ENCODE data around the gene MRPS27. TPM values are rescaled to one million over a fixed set of nuclear protein-coding genes. Genes with fewer than 3 reads are reported as not detected.
A peak's percentile ranks its signal among the peaks of the same experiment; 100 is the strongest.

The MRPS27 gene
- total and polyA plus RNA-seq, 5 experiments from 2014 or later, result 31.7 to 48.5 (median 43.6) TPM

DNA sequence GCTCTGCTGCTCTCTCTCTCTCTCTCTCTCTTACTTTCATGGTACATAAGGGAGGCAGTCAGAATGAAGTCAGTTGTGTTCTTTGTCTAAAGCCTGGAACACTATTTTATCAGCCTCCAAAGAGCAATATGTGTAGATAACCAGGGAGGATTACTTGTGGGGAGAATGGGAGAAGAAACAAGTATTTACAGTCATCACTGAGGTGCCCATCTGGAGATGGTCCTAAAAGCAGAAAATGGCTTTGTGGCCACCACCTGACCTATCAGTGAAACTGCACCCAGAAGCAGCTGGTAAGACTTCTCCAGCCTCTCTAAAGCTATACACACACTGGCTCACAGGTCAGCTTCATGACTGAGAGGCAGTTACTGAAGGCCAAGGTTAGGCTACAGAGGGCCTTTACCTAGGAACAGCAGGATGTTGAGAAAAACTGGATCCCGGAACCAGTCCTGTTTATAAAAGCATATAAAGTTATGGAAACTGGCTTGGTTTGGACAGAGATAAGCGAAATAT lies 75.1 kb downstream of the MRPS27 start:
- no peak for ATAC-seq
- Mint-ChIP-seq H3K27me3 (no peaks in the 10 kb centered on the region), H3K27ac (peak overlapping the region in 1 of 10 donors; percentile 14), H3K9me3 (no peaks in the 10 kb centered on the region), H3K36me3 (peaks cover 0 to 24% (median 2%) of the 10 kb centered on the region in 3 donors), H3K4me1 (peaks cover 22 to 51% (median 31%) of the 10 kb centered on the region in 4 donors), H3K4me3 (no peak overlapping the region)
- POLR2A ChIA-PET, result no interaction called here
- no peak for DNase-seq

DNA sequence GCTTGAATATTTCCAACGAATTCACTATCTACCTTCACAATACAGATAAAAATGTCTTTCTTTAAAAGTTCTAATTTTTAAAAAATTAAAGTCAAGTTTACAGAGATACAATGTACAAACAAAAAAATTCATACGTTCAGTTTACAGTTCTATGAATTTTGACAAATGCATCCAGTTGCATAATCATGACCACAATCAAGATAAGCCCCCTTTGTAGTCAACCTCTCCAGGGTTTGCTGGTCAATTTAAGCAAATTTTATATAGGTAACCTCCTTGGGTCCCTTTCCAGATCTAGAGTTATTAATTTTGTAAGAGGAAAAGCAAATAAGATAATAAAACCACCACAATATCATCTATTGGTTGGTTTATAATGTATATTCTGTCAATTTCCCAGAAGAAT lies 76.3 kb downstream of the MRPS27 start:
- no peak for DNase-seq
- Mint-ChIP-seq H3K9me3 (no peaks in the 10 kb centered on the region), H3K4me3 (no peak overlapping the region), H3K27me3 (no peaks in the 10 kb centered on the region), H3K27ac (no peak overlapping the region), H3K36me3 (peaks cover 0 to 30% (median 5%) of the 10 kb centered on the region in 3 donors), H3K4me1 (peaks cover 22 to 47% (median 28%) of the 10 kb centered on the region in 4 donors)
- ATAC-seq, result no peak
- POLR2A ChIA-PET, result no interaction called here

DNA sequence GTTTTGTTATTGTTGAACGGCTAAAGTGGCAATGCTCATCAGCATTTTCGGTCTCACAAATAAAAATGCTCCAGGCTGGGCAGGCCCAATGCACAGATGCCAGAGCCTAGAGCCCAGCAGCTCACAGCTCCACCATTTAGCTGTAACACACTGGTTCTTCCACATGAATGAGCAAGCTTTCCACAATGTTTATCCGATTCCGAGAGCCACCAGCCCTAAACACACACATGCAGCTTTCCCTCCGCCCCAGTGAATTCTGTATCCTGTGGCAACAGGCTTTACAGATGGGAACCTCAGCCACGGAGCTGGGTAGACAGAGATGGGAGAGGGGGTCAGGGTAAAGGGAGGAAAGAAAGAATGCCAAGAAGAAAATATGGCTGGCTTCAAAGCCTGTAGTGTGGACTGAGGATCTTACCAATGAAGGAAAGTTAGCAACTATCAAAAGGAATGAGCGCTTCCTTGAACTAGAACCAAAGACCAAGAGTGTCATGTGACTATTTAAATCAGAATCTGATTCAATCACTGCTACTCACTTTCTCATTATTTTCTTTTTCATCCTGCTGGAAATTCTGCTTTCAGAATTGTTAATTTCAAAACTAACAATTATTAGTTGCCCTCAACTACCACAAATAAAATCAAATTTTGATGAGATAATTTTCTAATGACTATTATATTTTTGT lies 77.1 kb downstream of the MRPS27 start:
- H3K9me3 Mint-ChIP-seq, result no peaks in the 10 kb centered on the region
- DNase-seq (no peak), ATAC-seq (no peak)
- no peaks in the 10 kb centered on the region for H3K27me3 Mint-ChIP-seq
- H3K27ac Mint-ChIP-seq, result no peak overlapping the region
- peaks cover 0 to 35% (median 11%) of the 10 kb centered on the region in 3 donors for H3K36me3 Mint-ChIP-seq
- H3K4me3 Mint-ChIP-seq, result no peak overlapping the region
- H3K4me1 Mint-ChIP-seq, result peaks cover 22 to 44% (median 27%) of the 10 kb centered on the region in 4 donors
- POLR2A ChIA-PET, result no interaction called here

GRCh38 chr5:72241346-72242003 lies 78.6 kb downstream of the MRPS27 start:
- Mint-ChIP-seq H3K4me3 (no peak overlapping the region), H3K27ac (no peak overlapping the region), H3K36me3 (peaks cover 0 to 48% (median 20%) of the 10 kb centered on the region in 3 donors), H3K4me1 (peaks cover 15 to 40% (median 21%) of the 10 kb centered on the region in 4 donors), H3K27me3 (no peaks in the 10 kb centered on the region), H3K9me3 (no peaks in the 10 kb centered on the region)
- POLR2A ChIA-PET, result no interaction called here
- no peak for DNase-seq
- ATAC-seq, result no peak

DNA sequence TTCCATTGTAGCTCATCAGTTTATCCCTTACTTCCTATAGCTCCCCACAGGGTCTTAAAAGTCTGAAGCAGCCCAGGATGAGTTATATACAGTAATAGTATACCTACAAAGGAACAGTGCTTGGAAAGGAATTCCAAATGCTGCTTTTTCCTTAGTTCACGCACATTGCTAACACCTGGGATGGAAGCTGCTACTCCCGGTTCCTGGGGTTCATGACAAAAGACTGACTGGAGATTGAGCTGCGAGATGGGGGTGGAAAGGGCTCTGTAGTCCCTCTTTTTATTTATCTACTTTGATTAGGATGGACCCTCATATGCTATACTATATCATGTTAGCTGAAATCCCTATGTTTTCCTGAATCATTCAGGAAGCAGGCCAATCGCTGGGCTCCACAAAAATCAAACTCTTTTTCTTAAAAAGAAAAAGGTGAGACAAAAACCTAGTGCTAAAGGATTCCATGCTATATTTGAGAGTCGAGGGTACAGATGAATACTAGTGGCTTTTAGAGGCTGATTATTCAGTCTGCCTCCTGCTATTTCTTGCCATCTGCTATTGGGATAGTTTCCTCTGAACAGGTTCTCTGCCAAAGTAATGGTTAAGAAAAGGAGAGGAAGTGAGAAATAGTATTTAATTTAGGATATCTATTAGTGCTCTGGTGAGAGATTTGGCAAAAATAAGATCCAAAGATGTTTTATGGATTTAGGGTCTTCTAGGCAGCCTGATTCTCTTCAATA lies 81.2 kb downstream of the MRPS27 start:
- peaks cover 11 to 41% (median 22%) of the 10 kb centered on the region in 4 donors for H3K4me1 Mint-ChIP-seq
- POLR2A ChIA-PET, result no interaction called here

GRCh38 chr5:72237879-72238278 lies 82.2 kb downstream of the MRPS27 start:
- POLR2A ChIA-PET, result no interaction called here

More for the DNA sequence above, 81.2 kb downstream of the MRPS27 start:
- Mint-ChIP-seq H3K4me3 (no peak overlapping the region), H3K27ac (no peak overlapping the region), H3K9me3 (no peaks in the 10 kb centered on the region), H3K27me3 (no peaks in the 10 kb centered on the region), H3K36me3 (peaks cover 0 to 71% (median 32%) of the 10 kb centered on the region in 3 donors)
- DNase-seq (no peak), ATAC-seq (no peak)

DNA sequence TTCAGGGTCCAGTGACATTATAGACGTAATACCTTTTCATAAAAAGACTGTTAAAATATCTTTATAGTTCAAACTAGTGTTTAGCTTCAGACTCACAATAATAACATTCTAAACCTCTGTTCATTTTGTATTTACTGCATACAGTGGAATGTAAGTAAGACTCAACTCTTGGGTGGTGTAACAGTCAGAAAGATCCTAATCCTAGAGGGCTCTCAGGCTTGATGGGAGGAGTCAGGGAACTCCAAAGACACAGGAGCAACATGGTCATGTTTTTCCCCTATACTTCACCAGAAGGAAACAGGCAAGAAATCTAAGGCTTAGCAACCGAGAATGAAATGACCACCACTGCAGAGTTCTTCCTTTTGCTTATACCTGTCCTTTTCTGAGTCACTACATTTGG lies 82.6 kb downstream of the MRPS27 start:
- Mint-ChIP-seq H3K27me3 (no peaks in the 10 kb centered on the region), H3K27ac (no peak overlapping the region), H3K4me3 (no peak overlapping the region), H3K36me3 (peaks cover 0 to 70% (median 32%) of the 10 kb centered on the region in 3 donors), H3K4me1 (peaks cover 16 to 45% (median 32%) of the 10 kb centered on the region in 4 donors), H3K9me3 (no peaks in the 10 kb centered on the region)
- ATAC-seq, result no peak
- POLR2A ChIA-PET, result interaction anchor here (0.6 kb wide), 1 partner anchor 967 kb away, joined by 3 read pairs; no protein-coding TSS in a partner anchor
- no peak for DNase-seq

More at GRCh38 chr5:72237879-72238278, 82.2 kb downstream of the MRPS27 start:
- Mint-ChIP-seq H3K4me3 (no peak overlapping the region), H3K9me3 (no peaks in the 10 kb centered on the region), H3K27ac (no peak overlapping the region), H3K36me3 (peaks cover 0 to 73% (median 32%) of the 10 kb centered on the region in 3 donors), H3K27me3 (no peaks in the 10 kb centered on the region), H3K4me1 (peaks cover 14 to 45% (median 27%) of the 10 kb centered on the region in 4 donors)
- no peak for ATAC-seq
- no peak for DNase-seq

DNA sequence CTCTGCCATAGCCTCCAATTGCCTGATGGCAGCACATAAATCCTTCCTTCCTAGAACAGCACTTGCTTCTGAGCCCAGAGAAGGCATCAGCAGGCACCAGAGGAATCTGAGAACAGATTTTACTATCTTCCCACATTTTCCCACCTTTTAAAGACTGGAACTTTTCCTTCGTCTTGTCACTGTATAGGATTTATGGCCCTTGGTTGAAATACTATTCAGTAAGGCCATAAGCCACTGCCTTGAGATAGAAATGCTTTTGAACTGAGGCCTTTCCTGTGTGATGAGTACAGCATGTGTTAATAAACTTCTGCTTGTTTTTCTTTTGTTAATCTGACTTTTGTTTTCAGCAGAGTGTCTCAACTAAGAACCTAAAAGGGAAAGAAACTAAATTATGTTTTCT lies 84.3 kb downstream of the MRPS27 start:
- no peak for ATAC-seq
- H3K9me3 Mint-ChIP-seq, result no peaks in the 10 kb centered on the region
- no peaks in the 10 kb centered on the region for H3K27me3 Mint-ChIP-seq
- H3K36me3 Mint-ChIP-seq, result peaks cover 0 to 68% (median 33%) of the 10 kb centered on the region in 3 donors
- H3K4me1 Mint-ChIP-seq, result peaks cover 13 to 48% (median 37%) of the 10 kb centered on the region in 4 donors
- no peak overlapping the region for H3K27ac Mint-ChIP-seq
- no peak for DNase-seq
- H3K4me3 Mint-ChIP-seq, result no peak overlapping the region
- POLR2A ChIA-PET, result no interaction called here

DNA sequence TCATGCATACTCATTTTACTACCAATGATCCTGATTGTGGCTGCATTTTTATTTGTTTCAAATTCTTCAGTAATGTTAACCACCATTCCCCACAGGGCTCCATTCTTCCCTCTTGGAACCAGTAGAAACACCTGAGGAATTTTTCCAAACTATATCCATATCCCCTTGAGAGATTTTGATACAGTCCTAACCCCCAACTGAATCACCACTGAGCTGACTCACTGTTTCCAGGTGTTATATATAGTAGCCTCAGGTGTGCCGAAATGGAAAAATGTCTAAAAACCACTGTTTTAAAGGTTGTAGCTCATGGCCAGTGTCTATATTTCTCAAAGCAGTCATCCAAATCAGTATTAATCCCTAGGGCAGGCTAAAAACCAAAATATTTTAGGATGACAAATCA lies 85.2 kb downstream of the MRPS27 start:
- H3K27ac Mint-ChIP-seq, result peak overlapping the region in 1 of 10 donors; percentile 5
- no peaks in the 10 kb centered on the region for H3K27me3 Mint-ChIP-seq
- ATAC-seq (no peak), DNase-seq (no peak)
- no peaks in the 10 kb centered on the region for H3K9me3 Mint-ChIP-seq
- no peak overlapping the region for H3K4me3 Mint-ChIP-seq
- H3K36me3 Mint-ChIP-seq, result peaks cover 0 to 71% (median 34%) of the 10 kb centered on the region in 3 donors
- peaks cover 19 to 56% (median 42%) of the 10 kb centered on the region in 4 donors for H3K4me1 Mint-ChIP-seq
- POLR2A ChIA-PET, result no interaction called here

DNA sequence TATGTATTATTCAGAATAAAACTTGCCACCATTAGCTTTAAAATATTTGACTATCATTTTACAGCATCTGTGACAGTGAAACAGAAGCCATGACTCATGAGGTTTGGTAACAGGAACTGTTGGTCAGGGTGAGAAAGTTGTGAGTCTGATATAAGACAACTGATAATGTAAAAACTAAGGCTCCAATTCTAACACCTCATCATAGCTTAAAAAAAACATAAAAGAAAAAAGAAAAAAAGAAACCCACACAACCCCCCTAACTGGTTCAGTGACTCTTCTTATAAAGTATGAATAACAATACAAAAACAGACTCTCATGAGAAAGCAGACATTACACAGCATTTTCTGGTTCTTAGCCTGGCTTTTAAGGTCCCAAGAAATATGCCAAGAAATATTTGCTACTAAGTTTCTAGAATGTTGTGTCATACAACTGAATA lies 85.8 kb downstream of the MRPS27 start:
- Mint-ChIP-seq H3K27ac (peak overlapping the region in 2 of 10 donors; percentile 53 to 55), H3K4me3 (peak overlapping the region in 3 of 10 donors; percentile 5 to 43 (median 24)), H3K4me1 (peaks cover 19 to 56% (median 43%) of the 10 kb centered on the region in 4 donors), H3K27me3 (no peaks in the 10 kb centered on the region), H3K36me3 (peaks cover 0 to 72% (median 34%) of the 10 kb centered on the region in 3 donors), H3K9me3 (no peaks in the 10 kb centered on the region)
- POLR2A ChIA-PET, result no interaction called here
- peak; percentile 27 to 50 for ATAC-seq
- peak in 3 of 10 donors; percentile 6 to 57 (median 25) for DNase-seq

DNA sequence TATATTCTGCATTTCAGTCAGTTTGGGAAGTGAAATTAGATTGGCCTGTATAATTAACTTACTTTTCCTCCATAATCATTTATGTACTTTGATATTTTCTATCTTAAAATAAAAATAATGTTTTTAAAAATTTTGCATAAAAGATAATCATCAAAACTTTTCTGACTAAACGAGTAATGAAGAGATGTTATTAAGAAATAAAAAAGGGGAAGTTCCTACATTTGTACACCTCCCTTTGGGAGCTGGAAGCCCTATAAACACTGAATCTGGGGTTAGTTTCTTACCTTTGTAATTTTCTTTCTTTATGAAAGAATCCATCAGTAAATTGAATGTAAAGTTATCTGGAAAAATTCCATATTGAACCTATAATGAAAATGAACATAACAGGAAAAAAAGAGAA lies 86.2 kb downstream of the MRPS27 start:
- H3K36me3 Mint-ChIP-seq, result peaks cover 0 to 70% (median 31%) of the 10 kb centered on the region in 3 donors
- ATAC-seq (no peak), DNase-seq (no peak)
- POLR2A ChIA-PET, result no interaction called here
- no peak overlapping the region for H3K4me3 Mint-ChIP-seq
- peaks cover 19 to 56% (median 43%) of the 10 kb centered on the region in 4 donors for H3K4me1 Mint-ChIP-seq
- peak overlapping the region in 1 of 10 donors; percentile 55 for H3K27ac Mint-ChIP-seq
- no peaks in the 10 kb centered on the region for H3K27me3 Mint-ChIP-seq
- no peaks in the 10 kb centered on the region for H3K9me3 Mint-ChIP-seq

GRCh38 chr5:72232838-72233237 lies 87.2 kb downstream of the MRPS27 start:
- POLR2A ChIA-PET, result no interaction called here
- ATAC-seq (no peak), DNase-seq (no peak)
- Mint-ChIP-seq H3K36me3 (peaks cover 0 to 68% (median 25%) of the 10 kb centered on the region in 3 donors), H3K4me3 (peak overlapping the region in 7 of 10 donors; percentile 31 to 61 (median 40)), H3K27ac (peak overlapping the region in 3 of 10 donors; percentile 14 to 48 (median 44)), H3K9me3 (no peaks in the 10 kb centered on the region), H3K4me1 (peaks cover 19 to 56% (median 43%) of the 10 kb centered on the region in 4 donors), H3K27me3 (no peaks in the 10 kb centered on the region)
